M059J (cell line): Measurements from ENCODE around the gene GALNT17. TPM values are rescaled to one million over a fixed set of nuclear protein-coding genes. Genes with fewer than 3 reads are reported as not detected.

ENCODE experiments used
- DNase-seq: peaks from one replicate; pipeline ENCODE4 v3.0.0-alpha.2; 2012; ENCODE audit warnings: low read depth
- total RNA-seq: library from RNA; depleted of rRNA; stranded (reverse); fragments of >200 nt; shearing (Covaris generic); gene quantifications from 2 replicates; pipeline ENCODE4 v1.2.3, GENCODE V29; 2014

Gene GALNT17
- total RNA-seq, 1 experiment from 2014 or later, result not detected

GRCh38 chr7:71739520-71740173, 607.7 kb downstream of the GALNT17 start:
- DNase-seq, result no peak

GRCh38 chr7:71740174-71740560, 608.2 kb downstream of the GALNT17 start:
- no peak for DNase-seq

GRCh38 chr7:71746006-71746405, 614.1 kb downstream of the GALNT17 start:
- peak; percentile 23 for DNase-seq

GRCh38 chr7:71750290-71750689, 618.3 kb downstream of the GALNT17 start:
- DNase-seq, result no peak

GRCh38 chr7:71752171-71752935, 620.4 kb downstream of the GALNT17 start:
- peak; percentile 28 for DNase-seq

- no peak for DNase-seq
Measured at GRCh38 chr7:71753236-71753635, 621.3 kb downstream of the GALNT17 start.

GRCh38 chr7:71753956-71754664, 622.2 kb downstream of the GALNT17 start:
- DNase-seq, result no peak

GRCh38 chr7:71754828-71755227, 622.9 kb downstream of the GALNT17 start:
- no peak for DNase-seq

GRCh38 chr7:71761336-71761735, 629.4 kb downstream of the GALNT17 start:
- DNase-seq, result no peak
